DMS53 treated with DMSO at 0.1 percent for 48 hours (cell line): ENCODE data around the gene GOLIM4.
A peak's percentile ranks its signal among the peaks of the same experiment; 100 is the strongest.
"Not testable (repeated sequence)": the region's sequence is repeated elsewhere in the genome, so short reads cannot be mapped to it uniquely, and the experiment has no call there.

Source experiments
- DNase-seq: peaks from one replicate; lab custom pipeline; 2025; ENCODE audit not compliant: unreplicated experiment; lab: John Stamatoyannopoulos, UW

GOLIM4 gene

GRCh38 chr3:168049367-168049974 lies 46.3 kb downstream of the GOLIM4 start:
- DNase-seq, result no peak

- DNase-seq, result no peak
Measured at GRCh38 chr3:168048414-168049330, 47.1 kb downstream of the GOLIM4 start.

GRCh38 chr3:168047936-168048335 lies 47.8 kb downstream of the GOLIM4 start:
- no peak for DNase-seq

- DNase-seq, result peak; percentile 72
Measured at GRCh38 chr3:168047190-168047795, 48.4 kb downstream of the GOLIM4 start.

GRCh38 chr3:168044049-168044448 lies 51.7 kb downstream of the GOLIM4 start:
- no peak for DNase-seq

GRCh38 chr3:168040607-168041208 lies 55.0 kb downstream of the GOLIM4 start:
- DNase-seq, result peak; percentile 55

- no peak for DNase-seq
Measured at GRCh38 chr3:168037020-168037419, 58.7 kb downstream of the GOLIM4 start.

GRCh38 chr3:168036619-168037018 lies 59.1 kb downstream of the GOLIM4 start:
- no peak for DNase-seq

- no peak for DNase-seq
Measured at GRCh38 chr3:168034152-168034928, 61.4 kb downstream of the GOLIM4 start.

- no peak for DNase-seq
Measured at GRCh38 chr3:168030577-168030976, 65.1 kb downstream of the GOLIM4 start.

- peak; percentile 3 for DNase-seq
Measured at GRCh38 chr3:168029705-168030104, 66.0 kb downstream of the GOLIM4 start.

GRCh38 chr3:168028086-168028485 lies 67.6 kb downstream of the GOLIM4 start:
- no peak for DNase-seq

- no peak for DNase-seq
Measured at GRCh38 chr3:168026764-168027163, 69.0 kb downstream of the GOLIM4 start.

GRCh38 chr3:168025076-168025475 lies 70.6 kb downstream of the GOLIM4 start:
- DNase-seq, result no peak

GRCh38 chr3:168024537-168024941 lies 71.2 kb downstream of the GOLIM4 start:
- peak; percentile 77 for DNase-seq

GRCh38 chr3:168021737-168022450 lies 73.8 kb downstream of the GOLIM4 start:
- DNase-seq, result no peak

GRCh38 chr3:168011280-168011679 lies 84.4 kb downstream of the GOLIM4 start:
- DNase-seq, result not testable (repeated sequence)

- DNase-seq, result no peak
Measured at GRCh38 chr3:168006584-168006983, 89.1 kb downstream of the GOLIM4 start.

- DNase-seq, result no peak
Measured at GRCh38 chr3:168003911-168004310, 91.8 kb downstream of the GOLIM4 start.

GRCh38 chr3:168002786-168003368 lies 92.8 kb downstream of the GOLIM4 start:
- DNase-seq, result peak; percentile 38
